Muscle of leg (tissue), 11 donors: Measurements from ENCODE around the gene ANXA6. TPM values are rescaled to one million over a fixed set of nuclear protein-coding genes. Genes with fewer than 3 reads are reported as not detected.

Source experiments
- DNase-seq: peaks from one replicate; pipeline ENCODE4 v3.0.0; 2013
- H3K27ac ChIP-seq: one replicate; pipeline ENCODE4 v1.5.1; 2013; ENCODE audit warnings: mild to moderate bottlenecking, low read length, control low read depth
- H3K27me3 ChIP-seq: one replicate; pipeline ENCODE4 v1.6.1; 2013; ENCODE audit warnings: low read length; ENCODE audit not compliant: control insufficient read depth, insufficient read depth
- H3K36me3 ChIP-seq: one replicate; pipeline ENCODE4 v1.6.1; 2013; ENCODE audit warnings: low read length; ENCODE audit not compliant: control insufficient read depth, insufficient read depth
- H3K4me1 ChIP-seq: one replicate; pipeline ENCODE4 v1.6.1; 2013; ENCODE audit warnings: low read length; ENCODE audit not compliant: control insufficient read depth, insufficient read depth
- H3K4me3 ChIP-seq: one replicate; pipeline ENCODE4 v1.5.1; 2013; ENCODE audit warnings: low read length, control low read depth
- H3K9me3 ChIP-seq: replicated peaks from 2 replicates; pipeline ENCODE4 v1.6.1; 2013; ENCODE audit warnings: low read depth, low read length; ENCODE audit not compliant: control insufficient read depth
- WGBS: methylation state at CpG from one replicate; pipeline ENCODE4 v1.1.5; 2013; ENCODE audit warnings: missing lambda C conversion rate; ENCODE audit not compliant: insufficient coverage; 5-methylcytosine and 5-hydroxymethylcytosine counted together
- polyA plus RNA-seq, 8 donors: library from polyadenylated mRNA; unstranded; fragments of 120-200 nt; gene quantifications; one replicate each; pipeline versions ENCODE4 v1.2.1 to v1.2.3, GENCODE V29; 2013; ENCODE audit warnings: inconsistent platforms in 1 of 8, low replicate concordance in 1 of 8; ENCODE audit not compliant: insufficient read length in 8 of 8, insufficient read depth in 1 of 8
- total RNA-seq: library from RNA; stranded (reverse); fragments of 120-200 nt; gene quantifications from one replicate; pipeline ENCODE4 v1.2.4, GENCODE V29; 2013

Gene ANXA6
- total and polyA plus RNA-seq, 9 donors: 335 to 439 (median 391) TPM

- no peak overlapping the region for H3K4me3 ChIP-seq
- H3K9me3 ChIP-seq: no peaks in the 10 kb centered on the region
- H3K36me3 ChIP-seq: no peaks in the 10 kb centered on the region
- H3K4me1 ChIP-seq: peaks cover 12% of the 10 kb centered on the region
- WGBS: 52% methylated on average over 7 of the region's 10 CpGs
- DNase-seq: peak; percentile 30
- H3K27ac ChIP-seq: no peak overlapping the region
- no peaks in the 10 kb centered on the region for H3K27me3 ChIP-seq
These were observed 11.2 kb upstream of the ANXA6 start for GRCh38 chr5:151168602-151169344.

GRCh38 chr5:151167022-151167421 is 9.4 kb upstream of the ANXA6 start:
- Histone ChIP-seq H3K4me3 (no peak overlapping the region), H3K4me1 (peaks cover 11% of the 10 kb centered on the region), H3K36me3 (no peaks in the 10 kb centered on the region), H3K9me3 (no peaks in the 10 kb centered on the region), H3K27me3 (no peaks in the 10 kb centered on the region), H3K27ac (no peak overlapping the region)
- 96% methylated on average over 7 of the region's 9 CpGs for WGBS
- DNase-seq: no peak

GRCh38 chr5:151164687-151165392 is 7.3 kb upstream of the ANXA6 start:
- WGBS: 56% methylated on average over 3 of the region's 8 CpGs
- Histone ChIP-seq H3K4me1 (peaks cover 11% of the 10 kb centered on the region), H3K27me3 (no peaks in the 10 kb centered on the region), H3K36me3 (no peaks in the 10 kb centered on the region), H3K9me3 (no peaks in the 10 kb centered on the region), H3K27ac (no peak overlapping the region), H3K4me3 (no peak overlapping the region)
- peak; percentile 90 for DNase-seq

- H3K9me3 ChIP-seq: no peaks in the 10 kb centered on the region
- no peak overlapping the region for H3K4me3 ChIP-seq
- no peaks in the 10 kb centered on the region for H3K36me3 ChIP-seq
- peaks cover 8% of the 10 kb centered on the region for H3K4me1 ChIP-seq
- DNase-seq: no peak
- WGBS: no CpG with 5 or more reads among the region's 1 CpG
- H3K27ac ChIP-seq: no peak overlapping the region
- H3K27me3 ChIP-seq: no peaks in the 10 kb centered on the region
These were observed 5.2 kb upstream of the ANXA6 start for GRCh38 chr5:151162776-151163175.

- no peak overlapping the region for H3K4me3 ChIP-seq
- no peaks in the 10 kb centered on the region for H3K9me3 ChIP-seq
- no peaks in the 10 kb centered on the region for H3K27me3 ChIP-seq
- H3K4me1 ChIP-seq: peaks cover 27% of the 10 kb centered on the region
- WGBS: 85% methylated on average over 2 of the region's 9 CpGs
- no peak overlapping the region for H3K27ac ChIP-seq
- peaks cover 3% of the 10 kb centered on the region for H3K36me3 ChIP-seq
- no peak for DNase-seq
These were observed 2.2 kb upstream of the ANXA6 start for GRCh38 chr5:151159649-151160373.

GRCh38 chr5:151158287-151158661 is 695 bp upstream of the ANXA6 start:
- WGBS: 17% methylated on average over 4 of the region's 6 CpGs
- Histone ChIP-seq H3K27ac (peak overlapping the region; percentile 93), H3K36me3 (peaks cover 12% of the 10 kb centered on the region), H3K27me3 (no peaks in the 10 kb centered on the region), H3K4me1 (peaks cover 30% of the 10 kb centered on the region), H3K9me3 (no peaks in the 10 kb centered on the region), H3K4me3 (peak overlapping the region; percentile 95)
- DNase-seq: peak; percentile 43

- peaks cover 37% of the 10 kb centered on the region for H3K4me1 ChIP-seq
- peaks cover 21% of the 10 kb centered on the region for H3K36me3 ChIP-seq
- no peaks in the 10 kb centered on the region for H3K9me3 ChIP-seq
- H3K27ac ChIP-seq: peak overlapping the region; percentile 93
- no peaks in the 10 kb centered on the region for H3K27me3 ChIP-seq
- 7% methylated on average over 19 of the region's 20 CpGs for WGBS
- peak; percentile 54 for DNase-seq
- peak overlapping the region; percentile 95 for H3K4me3 ChIP-seq
These were observed 815 bp downstream of the ANXA6 start for GRCh38 chr5:151156507-151157420.

GRCh38 chr5:151155775-151156506 is 1.6 kb downstream of the ANXA6 start:
- H3K36me3 ChIP-seq: peaks cover 25% of the 10 kb centered on the region
- 24% methylated on average over 9 of the region's 9 CpGs for WGBS
- peak overlapping the region; percentile 93 for H3K27ac ChIP-seq
- peaks cover 45% of the 10 kb centered on the region for H3K4me1 ChIP-seq
- H3K9me3 ChIP-seq: no peaks in the 10 kb centered on the region
- H3K4me3 ChIP-seq: peak overlapping the region; percentile 95
- peak; percentile 87 for DNase-seq
- no peaks in the 10 kb centered on the region for H3K27me3 ChIP-seq
